DOHH2 (cell line): ENCODE data around the gene TMEM190.

Experiments used
- H3F3A ChIP-seq: fragments of 200-600 bp; sonication (generic), shearing (Covaris generic); 2 replicates; pipeline ENCODE4 v1.6.0; 2016; ENCODE audit warnings: antibody characterized with exemption, mild to moderate bottlenecking; ENCODE audit not compliant: control insufficient read depth, insufficient read depth
- H3K27ac ChIP-seq: fragments of 200-600 bp; sonication (generic); 2 replicates; pipeline ENCODE4 v1.5.1; 2014; ENCODE audit warnings: low read depth, mild to moderate bottlenecking, low read length, moderate library complexity
- H3K27me3 ChIP-seq: fragments of 200-600 bp; sonication (generic); 2 replicates; pipeline ENCODE4 v1.6.1; 2014; ENCODE audit warnings: mild to moderate bottlenecking, low read length, mixed read lengths; ENCODE audit not compliant: control insufficient read depth
- H3K36me3 ChIP-seq: fragments of 200-600 bp; sonication (generic); 2 replicates; pipeline ENCODE4 v1.6.1; 2014; ENCODE audit warnings: mild to moderate bottlenecking, low read length, moderate library complexity, mixed read lengths; ENCODE audit not compliant: control insufficient read depth
- H3K4me1 ChIP-seq: fragments of 200-600 bp; sonication (generic); 2 replicates; pipeline ENCODE4 v1.6.1; 2014; ENCODE audit warnings: mild to moderate bottlenecking, low read length, mixed read lengths; ENCODE audit not compliant: control insufficient read depth
- H3K4me2 ChIP-seq: fragments of 200-600 bp; sonication (generic); 2 replicates; pipeline ENCODE4 v1.6.0; 2014; ENCODE audit warnings: mild to moderate bottlenecking, low read length, moderate library complexity
- H3K4me3 ChIP-seq: fragments of 200-600 bp; sonication (generic); 2 replicates; pipeline ENCODE4 v1.5.1; 2014; ENCODE audit warnings: mild to moderate bottlenecking, low read length, mixed read lengths
- H3K79me2 ChIP-seq: fragments of 200-600 bp; sonication (generic); 2 replicates; pipeline ENCODE4 v1.6.1; 2014; ENCODE audit warnings: mild to moderate bottlenecking, low read length, mixed read lengths; ENCODE audit not compliant: control insufficient read depth
- H3K9me2 ChIP-seq: fragments of 200-600 bp; sonication (generic); replicated peaks from 2 replicates; pipeline ENCODE4 v1.6.1; 2014; ENCODE audit warnings: mild to moderate bottlenecking, low read length, mixed read lengths; ENCODE audit not compliant: control insufficient read depth
- H3K9me3 ChIP-seq: fragments of 200-600 bp; sonication (generic); 2 replicates; pipeline ENCODE4 v1.6.1; 2014; ENCODE audit warnings: antibody characterized with exemption, low read length, mixed read lengths; ENCODE audit not compliant: control insufficient read depth, insufficient read depth
- H4K20me1 ChIP-seq: fragments of 200-600 bp; sonication (generic); 2 replicates; pipeline ENCODE4 v1.6.0; 2014; ENCODE audit warnings: low read depth, mild to moderate bottlenecking, antibody characterized with exemption, low read length, moderate library complexity; ENCODE audit not compliant: control insufficient read depth, insufficient read depth
- CTCF ChIP-seq: fragments of 200-600 bp; sonication (generic); IDR thresholded peaks from one replicate; pipeline ENCODE4 v1.5.1; 2014; ENCODE audit warnings: antibody characterized with exemption, mild to moderate bottlenecking, low read depth, low read length; ENCODE audit not compliant: poor library complexity, severe bottlenecking
- EZH2phosphoT487 ChIP-seq: fragments of 200-600 bp; sonication (generic); IDR thresholded peaks from 2 replicates; pipeline ENCODE4 v1.6.1; 2017; ENCODE audit warnings: borderline replicate concordance, mild to moderate bottlenecking, antibody characterized with exemption, low read length, moderate library complexity, mixed read lengths

TMEM190 gene

GRCh38 chr19:55384920-55385723 is 8.5 kb downstream of the TMEM190 start:
- H3F3A ChIP-seq: peaks cover 50% of the 10 kb centered on the region

GRCh38 chr19:55385724-55386492 is 9.3 kb downstream of the TMEM190 start, which contains the start of gene RPL28:
TSS of gene RPL28 (plus strand) at chr19:55385932. CDS start at chr19:55386358, 426 bp downstream.
- peaks cover 60% of the 10 kb centered on the region for H3K79me2 ChIP-seq
- H3K4me1 ChIP-seq: peaks cover 63% of the 10 kb centered on the region

More at GRCh38 chr19:55384920-55385723, 8.5 kb downstream of the TMEM190 start:
- Histone ChIP-seq H3K9me3 (no peaks in the 10 kb centered on the region), H4K20me1 (peaks cover 30% of the 10 kb centered on the region), H3K36me3 (peaks cover 52% of the 10 kb centered on the region), H3K4me1 (peaks cover 57% of the 10 kb centered on the region), H3K4me2 (peak overlapping the region; percentile 99), H3K4me3 (peak overlapping the region; percentile 99), H3K27ac (peak overlapping the region; percentile 97), H3K79me2 (peaks cover 60% of the 10 kb centered on the region), H3K27me3 (peaks cover 3% of the 10 kb centered on the region; the same call in 1 of the 2 replicates), H3K9me2 (no peaks in the 10 kb centered on the region)
- TF ChIP-seq EZH2phosphoT487: no peak
- no peak for TF ChIP-seq CTCF

GRCh38 chr19:55386493-55386971 is 9.9 kb downstream of the TMEM190 start:
- Histone ChIP-seq H3K79me2 (peaks cover 58% of the 10 kb centered on the region), H3K4me1 (peaks cover 67% of the 10 kb centered on the region), H3K9me2 (no peaks in the 10 kb centered on the region), H3K36me3 (peaks cover 54% of the 10 kb centered on the region), H3F3A (peaks cover 64% of the 10 kb centered on the region), H3K4me2 (peak overlapping the region; percentile 99), H3K4me3 (peak overlapping the region; percentile 99), H3K27me3 (peaks cover 3% of the 10 kb centered on the region; the same call in 1 of the 2 replicates), H4K20me1 (peaks cover 36% of the 10 kb centered on the region), H3K9me3 (no peaks in the 10 kb centered on the region), H3K27ac (peak overlapping the region; percentile 97)
- TF ChIP-seq EZH2phosphoT487: no peak
- TF ChIP-seq CTCF: no peak

More at GRCh38 chr19:55385724-55386492, 9.3 kb downstream of the TMEM190 start, which contains the start of gene RPL28:
- Histone ChIP-seq H3K9me2 (no peaks in the 10 kb centered on the region), H3K4me3 (peak within 1 kb of the TSS; percentile 99), H3K27me3 (peaks cover 3% of the 10 kb centered on the region; the same call in 1 of the 2 replicates), H4K20me1 (peaks cover 34% of the 10 kb centered on the region), H3K9me3 (no peaks in the 10 kb centered on the region), H3K27ac (peak within 1 kb of the TSS; percentile 97), H3K4me2 (peak within 1 kb of the TSS; percentile 99), H3K36me3 (peaks cover 54% of the 10 kb centered on the region), H3F3A (peaks cover 58% of the 10 kb centered on the region)
- TF ChIP-seq EZH2phosphoT487 (no peak), CTCF (no peak)
